HG02884 (cell line): ENCODE data around the gene SPOP.
"Not testable (repeated sequence)": the region's sequence is repeated elsewhere in the genome, so short reads cannot be mapped to it uniquely, and the experiment has no call there.

ENCODE experiments used
- ATAC-seq: cut with Tn5 transposase; IDR thresholded peaks from one replicate; pipeline ENCODE4 v1.9.1; 2021; ENCODE audit warnings: mild to moderate bottlenecking, moderate library complexity; ENCODE audit not compliant: unreplicated experiment

Gene SPOP

GRCh38 chr17:49574945-49575678 lies 102.8 kb downstream of the SPOP start:
- no peak for ATAC-seq

- ATAC-seq, result no peak
Observed at GRCh38 chr17:49574323-49574781, 103.5 kb downstream of the SPOP start.

- ATAC-seq, result no peak
Observed at GRCh38 chr17:49573510-49574322, 104.2 kb downstream of the SPOP start.

GRCh38 chr17:49572806-49573420 lies 105.0 kb downstream of the SPOP start:
- ATAC-seq, result no peak

- ATAC-seq, result no peak
Observed at GRCh38 chr17:49572226-49572625, 105.7 kb downstream of the SPOP start.

- no peak for ATAC-seq
Observed at GRCh38 chr17:49571764-49572163, 106.1 kb downstream of the SPOP start.

- no peak for ATAC-seq
Observed at GRCh38 chr17:49571283-49571682, 106.6 kb downstream of the SPOP start.

GRCh38 chr17:49570540-49571242 lies 107.2 kb downstream of the SPOP start:
- no peak for ATAC-seq

GRCh38 chr17:49568695-49569047 lies 109.2 kb downstream of the SPOP start:
- not testable (repeated sequence) for ATAC-seq

- no peak for ATAC-seq
Observed at GRCh38 chr17:49567871-49568694, 109.8 kb downstream of the SPOP start.

GRCh38 chr17:49567104-49567521 lies 110.8 kb downstream of the SPOP start:
- ATAC-seq, result no peak

- ATAC-seq, result no peak
Observed at GRCh38 chr17:49566668-49567071, 111.2 kb downstream of the SPOP start.

- ATAC-seq, result no peak
Observed at GRCh38 chr17:49565948-49566491, 111.9 kb downstream of the SPOP start.

- no peak for ATAC-seq
Observed at GRCh38 chr17:49564638-49565037, 113.3 kb downstream of the SPOP start.

- no peak for ATAC-seq
Observed at GRCh38 chr17:49557312-49558024, 120.4 kb downstream of the SPOP start.

GRCh38 chr17:49556223-49556943 lies 121.5 kb downstream of the SPOP start:
- ATAC-seq, result no peak

- no peak for ATAC-seq
Observed at GRCh38 chr17:49555495-49556222, 122.2 kb downstream of the SPOP start.
